GM12873 (cell line): ENCODE measurements around the gene ACAD10.

ENCODE experiments used
- CTCF ChIP-seq: IDR thresholded peaks from 2 replicates; pipeline ENCODE4 v1.5.1; 2012; ENCODE audit warnings: low read depth, mild to moderate bottlenecking, moderate library complexity, low read length, control low read depth; ENCODE audit not compliant: insufficient read depth; ENCODE audit errors: missing control alignments

The ACAD10 gene

GRCh38 chr12:111692575-111693210 lies 6.8 kb downstream of the ACAD10 start:
- peak; percentile 47 for TF ChIP-seq CTCF

- TF ChIP-seq CTCF, result no peak
Measured at GRCh38 chr12:111693818-111694217, 8.0 kb downstream of the ACAD10 start.

- TF ChIP-seq CTCF, result no peak
Measured at GRCh38 chr12:111699962-111700361, 14.1 kb downstream of the ACAD10 start.

GRCh38 chr12:111705672-111706071 lies 19.8 kb downstream of the ACAD10 start:
- no peak for TF ChIP-seq CTCF

GRCh38 chr12:111706145-111706544 lies 20.3 kb downstream of the ACAD10 start:
- no peak for TF ChIP-seq CTCF

- no peak for TF ChIP-seq CTCF
Measured at GRCh38 chr12:111715279-111715678, 29.4 kb downstream of the ACAD10 start.

GRCh38 chr12:111720457-111720856 lies 34.6 kb downstream of the ACAD10 start:
- TF ChIP-seq CTCF, result no peak
